ENCODE results near the gene SDE2.
A peak's percentile ranks its signal among the peaks of the same experiment; 100 is the strongest.
"Not testable (repeated sequence)": the region's sequence is repeated elsewhere in the genome, so short reads cannot be mapped to it uniquely, and the experiment has no call there.

The SDE2 gene

GRCh38 chr1:226003502-226004170, 4.5 kb upstream of the SDE2 start:
- no peak for TF ChIP-seq TAF1 (IDR thresholded peaks at IDR 0.05; ENCODE audit: borderline replicate concordance, low read depth, low read length)
- DNase-seq (ENCODE audit: insufficient read length) (no peak), FAIRE-seq (peak; percentile 36)

DNA sequence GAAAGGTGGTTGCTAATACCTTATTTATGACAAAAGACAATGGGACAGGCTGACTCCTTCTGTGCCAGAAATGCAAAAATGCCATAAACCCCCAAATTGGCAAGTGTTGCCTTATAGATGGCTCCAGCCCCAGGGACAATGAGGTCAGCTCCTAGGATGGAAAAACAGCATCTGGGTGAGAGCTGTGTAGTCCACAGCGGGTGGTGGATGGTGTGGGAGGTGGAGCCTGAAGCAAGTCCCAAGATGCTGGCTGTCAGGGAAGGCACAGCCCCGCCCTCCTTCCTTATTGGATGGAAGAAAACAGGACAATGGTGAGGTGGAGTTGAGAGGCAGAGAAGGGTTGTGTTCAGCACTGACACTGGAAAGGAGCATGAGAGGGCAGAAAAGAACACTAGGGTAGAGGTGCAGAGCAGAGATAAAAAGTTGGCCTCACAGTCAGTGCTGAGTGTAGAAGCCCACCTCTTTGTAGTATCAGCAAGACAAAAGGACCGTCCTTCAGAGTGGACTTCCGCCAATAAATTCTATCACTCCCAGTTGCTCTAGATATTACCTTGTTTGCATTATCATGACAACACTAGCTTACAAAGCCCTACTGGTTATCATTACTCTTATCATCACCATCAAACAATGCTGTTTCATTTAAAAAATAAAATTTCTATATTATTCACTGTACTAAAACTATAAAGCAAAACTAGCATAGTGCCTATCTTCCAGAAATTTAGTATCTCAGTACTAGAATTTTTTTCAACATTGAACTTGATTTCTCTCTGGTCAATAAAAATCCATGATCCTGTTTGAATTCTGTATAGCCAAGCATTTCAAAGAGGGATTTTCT, 3.7 kb upstream of the SDE2 start:
- DNase-seq (ENCODE audit: insufficient read length) (no peak), FAIRE-seq (no peak)

DNA sequence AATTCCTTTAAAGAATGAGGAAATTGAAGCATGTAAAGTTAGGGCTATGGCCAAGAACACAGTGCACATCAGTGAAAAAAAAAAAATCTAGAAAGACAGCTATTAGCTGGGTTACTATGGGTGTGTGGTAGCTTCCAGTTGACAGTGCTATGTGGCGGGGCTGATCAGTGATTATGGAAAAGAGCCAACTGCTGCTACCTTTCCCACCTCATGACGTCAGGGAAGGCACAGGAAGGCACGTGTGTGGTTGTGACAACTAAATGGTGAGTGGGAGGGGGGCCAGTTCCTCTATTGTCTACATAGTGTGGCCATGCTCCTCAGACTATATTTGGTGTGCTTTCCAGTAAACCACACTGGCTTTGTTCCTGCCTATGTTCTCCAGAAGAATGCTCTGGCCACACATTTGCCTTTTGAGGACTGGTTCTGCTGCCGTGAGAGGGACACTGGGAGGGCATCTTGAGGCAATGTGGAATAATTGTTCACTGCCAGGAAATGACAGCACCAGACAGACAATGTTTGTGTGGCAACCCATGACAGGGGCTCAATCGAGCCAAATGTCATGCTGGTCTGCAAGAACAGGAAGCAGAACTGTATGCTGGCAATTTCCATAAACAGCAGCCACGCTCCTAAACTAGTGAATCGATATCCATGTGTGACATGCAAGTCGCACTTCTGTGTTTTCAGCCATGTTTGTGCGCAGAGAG, 3.0 kb upstream of the SDE2 start:
- TF ChIP-seq POLR2A (IDR thresholded peaks at IDR 0.05; ENCODE audit: low read depth, low read length), result 0 out of 2 replicates have a peak, but pooled peaks have one; percentile 8
- TF ChIP-seq POLR2AphosphoS5 (IDR thresholded peaks at IDR 0.05; ENCODE audit: low read depth, low read length), result no peak
- TF ChIP-seq TAF1 (IDR thresholded peaks at IDR 0.05; ENCODE audit: borderline replicate concordance, low read depth, low read length), result no peak
- FAIRE-seq (peak; percentile 89), DNase-seq (ENCODE audit: insufficient read length) (no peak)

More for the DNA sequence above, 3.7 kb upstream of the SDE2 start:
- TF ChIP-seq TAF1 (IDR thresholded peaks at IDR 0.05; ENCODE audit: borderline replicate concordance, low read depth, low read length), result no peak
- TF ChIP-seq POLR2AphosphoS5 (IDR thresholded peaks at IDR 0.05; ENCODE audit: low read depth, low read length), result no peak
- no peak for TF ChIP-seq POLR2A (IDR thresholded peaks at IDR 0.05; ENCODE audit: low read depth, low read length)

DNA sequence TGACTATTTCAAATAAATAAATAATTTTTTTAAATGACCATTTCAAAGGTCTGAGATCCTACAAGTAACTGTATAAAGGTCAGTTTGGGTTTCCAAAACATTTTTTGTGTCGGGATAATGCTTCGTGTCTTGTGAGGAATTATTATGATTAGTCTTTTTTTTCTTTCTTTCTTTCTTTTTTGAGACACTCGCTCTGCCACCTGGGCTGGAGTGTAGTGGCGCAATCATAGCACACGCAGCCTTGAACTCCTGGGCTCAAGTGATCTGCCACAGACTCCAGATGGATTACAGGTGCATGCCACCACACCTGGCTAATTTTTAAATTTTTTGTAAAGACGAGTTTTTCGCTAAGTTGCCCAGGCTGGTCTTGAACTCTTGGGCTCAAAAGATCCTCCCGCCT, 1.9 kb upstream of the SDE2 start:
- no peak for FAIRE-seq
- no peak for TF ChIP-seq POLR2AphosphoS5 (IDR thresholded peaks at IDR 0.05; ENCODE audit: low read depth, low read length)
- no peak for TF ChIP-seq TAF1 (IDR thresholded peaks at IDR 0.05; ENCODE audit: borderline replicate concordance, low read depth, low read length)
- no peak for TF ChIP-seq POLR2A (IDR thresholded peaks at IDR 0.05; ENCODE audit: low read depth, low read length)

GRCh38 chr1:226000493-226001081, 1.4 kb upstream of the SDE2 start:
- not testable (repeated sequence) for DNase-seq (ENCODE audit: insufficient read length); FAIRE-seq

More for the DNA sequence above, 1.9 kb upstream of the SDE2 start:
- DNase-seq (ENCODE audit: insufficient read length), result no peak

DNA sequence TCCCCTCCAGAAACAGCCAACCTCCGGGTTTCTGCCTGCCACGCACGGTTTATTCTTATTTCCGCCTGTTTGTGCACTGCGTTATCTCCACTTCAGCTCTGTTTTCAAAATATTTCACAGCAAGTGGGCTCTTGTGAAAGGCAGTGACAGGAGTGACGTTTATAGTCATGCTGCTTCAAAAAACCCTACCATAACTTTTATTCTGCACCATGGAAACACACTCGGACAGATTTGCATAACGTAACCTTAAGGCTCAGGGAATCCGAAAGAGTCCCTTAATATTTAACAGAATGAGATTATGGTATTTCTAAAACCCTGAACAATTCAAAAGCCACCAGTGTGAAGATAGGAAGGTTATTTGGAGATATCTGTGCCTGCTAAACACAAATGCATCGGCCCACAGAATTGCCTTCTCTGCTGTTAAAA, 782 bp upstream of the SDE2 start:
- FAIRE-seq, result no peak

DNA sequence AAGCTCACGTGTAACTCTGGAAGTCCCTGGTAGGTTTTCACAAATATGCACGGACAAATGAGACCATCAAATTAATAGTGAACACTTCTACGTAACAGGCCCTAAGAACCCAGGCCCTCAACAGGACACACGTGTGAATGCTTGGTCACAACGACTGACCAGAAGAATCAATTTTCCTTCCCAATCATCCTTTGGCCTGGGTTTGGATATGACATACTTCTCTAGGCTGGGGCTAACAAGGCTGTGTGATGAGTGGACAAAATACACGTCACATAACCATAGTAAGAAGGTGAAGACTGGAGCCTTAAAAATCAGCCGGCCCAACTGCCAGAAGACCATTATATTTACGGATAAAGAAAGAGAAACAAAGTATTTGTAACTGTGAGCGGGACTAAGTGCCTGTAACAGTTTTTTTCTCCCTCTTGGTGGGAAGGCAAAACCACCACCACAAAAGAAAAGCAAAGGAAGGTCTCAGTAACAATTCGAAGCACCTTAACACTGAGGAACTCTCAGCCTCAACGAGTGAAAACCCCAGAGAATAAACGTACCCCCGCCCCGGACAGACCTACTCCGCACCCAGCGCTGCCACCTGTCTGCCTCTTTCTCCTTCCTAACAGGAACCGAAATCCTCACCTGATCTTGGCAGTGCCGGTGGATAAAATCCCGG, 450 bp downstream of the SDE2 start:
- DNase-seq (ENCODE audit: insufficient read length) (no peak), FAIRE-seq (no peak)
- TF ChIP-seq POLR2AphosphoS5 (IDR thresholded peaks at IDR 0.05; ENCODE audit: low read depth, low read length), result no peak
- no peak for TF ChIP-seq TAF1 (IDR thresholded peaks at IDR 0.05; ENCODE audit: borderline replicate concordance, low read depth, low read length)
- TF ChIP-seq POLR2A (IDR thresholded peaks at IDR 0.05; ENCODE audit: low read depth, low read length), result no peak

More for the DNA sequence above, 782 bp upstream of the SDE2 start:
- TF ChIP-seq POLR2AphosphoS5 (IDR thresholded peaks at IDR 0.05; ENCODE audit: low read depth, low read length) (no peak), TAF1 (IDR thresholded peaks at IDR 0.05; ENCODE audit: borderline replicate concordance, low read depth, low read length) (no peak), POLR2A (IDR thresholded peaks at IDR 0.05; ENCODE audit: low read depth, low read length) (no peak)
- DNase-seq (ENCODE audit: insufficient read length), result no peak

GRCh38 chr1:225996946-225997545, 2.1 kb downstream of the SDE2 start:
- FAIRE-seq, result no peak

GRCh38 chr1:225995919-225996864, 3.0 kb downstream of the SDE2 start:
- FAIRE-seq (no peak), DNase-seq (ENCODE audit: insufficient read length) (no peak)
- no peak for TF ChIP-seq POLR2A (IDR thresholded peaks at IDR 0.05; ENCODE audit: low read depth, low read length)

More at GRCh38 chr1:225996946-225997545, 2.1 kb downstream of the SDE2 start:
- no peak for DNase-seq (ENCODE audit: insufficient read length)
- TF ChIP-seq POLR2AphosphoS5 (IDR thresholded peaks at IDR 0.05; ENCODE audit: low read depth, low read length) (no peak), POLR2A (IDR thresholded peaks at IDR 0.05; ENCODE audit: low read depth, low read length) (no peak), TAF1 (IDR thresholded peaks at IDR 0.05; ENCODE audit: borderline replicate concordance, low read depth, low read length) (no peak)

Data from GM12892 (cell line).